Placental epithelial cell (primary cell): ENCODE measurements around the gene TMEM198. TPM values are rescaled to one million over a fixed set of nuclear protein-coding genes. Genes with fewer than 3 reads are reported as not detected.

Source experiments
- small RNA-seq: library from RNA; depleted of rRNA; stranded (forward); fragments of <200 nt; gene quantifications from one replicate; pipeline ENCODE3, GENCODE V24; 2012
- total RNA-seq: library from RNA; depleted of rRNA; stranded (reverse); fragments of >200 nt; gene quantifications from 2 replicates; pipeline ENCODE4 v1.2.3, GENCODE V29; 2012

The TMEM198 gene
- total RNA-seq = 3.4 and 3.5 TPM in 2 replicates

GRCh38 chr2:219543596-219544358, at the start of gene TMEM198, which contains the start of gene CHPF:
TMEM198 (plus strand) TSS chr2:219544028; CDS start chr2:219544728, 700 bp downstream.
CHPF (minus strand) TSS chr2:219543809; CDS start chr2:219543538, 271 bp downstream.

GRCh38 chr2:219498280-219499057, 45.4 kb upstream of the TMEM198 start, which contains the start of gene GMPPA:
GMPPA (plus strand) TSS chr2:219498891; CDS start chr2:219499976, 1,085 bp downstream.

GRCh38 chr2:219514196-219514761, 29.5 kb upstream of the TMEM198 start, which contains the start of gene ASIC4:
ASIC4 (plus strand) TSS chr2:219514482; CDS start chr2:219514725, 243 bp downstream.

GRCh38 chr2:219571311-219572236, 27.7 kb downstream of the TMEM198 start, which contains the start of gene OBSL1:
OBSL1 (minus strand) TSS chr2:219571539; CDS start chr2:219571232, 307 bp downstream.

GRCh38 chr2:219572237-219573001, 28.6 kb downstream of the TMEM198 start, which contains the start of gene INHA:
INHA (plus strand) TSS chr2:219572310; CDS start chr2:219572375, 65 bp downstream.

GRCh38 chr2:219597552-219598307, 53.9 kb downstream of the TMEM198 start, which contains the start of gene STK11IP:
STK11IP (plus strand) TSS chr2:219597857; CDS start chr2:219598120, 263 bp downstream.

Small RNA genes lying within 50 kb of the gene (small RNA-seq; reads per million reads assigned to genes)
- gene MIR3132 (not detected), gene RN7SKP213 (not detected)

Other genes starting within 250 kb of the TMEM198 start
- under 0.01 and 0.11 TPM in 2 replicates for gene PTPRN, start 234.6 kb upstream of the TMEM198 start, total RNA-seq
- not detected in 2 replicates for gene RESP18, start 211.3 kb upstream of the TMEM198 start, total RNA-seq
- 47.5 and 55.0 TPM in 2 replicates for gene DNPEP, start 156.1 kb upstream of the TMEM198 start, total RNA-seq
- under 0.01 TPM in 1 of 2 replicates, not detected in the other for gene DES, start 125.7 kb upstream of the TMEM198 start, total RNA-seq
- 20.4 and 40.8 TPM in 2 replicates for gene SPEG, start 109.2 kb upstream of the TMEM198 start, total RNA-seq
- 76.6 and 138 TPM in 2 replicates for gene GMPPA, start 45.1 kb upstream of the TMEM198 start, total RNA-seq
- gene ASIC4, start 29.5 kb upstream of the TMEM198 start, total RNA-seq = under 0.01 and 0.22 TPM in 2 replicates
- gene CHPF, start 219 bp upstream of the TMEM198 start, total RNA-seq = 276 and 392 TPM in 2 replicates
- 134 and 197 TPM in 2 replicates for gene OBSL1, start 27.5 kb downstream of the TMEM198 start, total RNA-seq
- 2.5 and 4.7 TPM in 2 replicates for gene INHA, start 28.3 kb downstream of the TMEM198 start, total RNA-seq
- gene STK11IP, start 53.8 kb downstream of the TMEM198 start, total RNA-seq = 24.6 and 33.0 TPM in 2 replicates
- gene SLC4A3, start 83.6 kb downstream of the TMEM198 start, total RNA-seq = 5.9 and 6.8 TPM in 2 replicates